Right kidney (tissue), 1 donor: Measurements from ENCODE around the gene DLGAP4.

ENCODE experiments used
- DNase-seq: peaks from one replicate; pipeline ENCODE4 v3.0.0-alpha.2; 2016

DLGAP4 gene

GRCh38 chr20:36353740-36354139 lies 47.6 kb downstream of the DLGAP4 start:
- no peak for DNase-seq

- no peak for DNase-seq
Observed at GRCh38 chr20:36355469-36356171, 49.5 kb downstream of the DLGAP4 start.

- DNase-seq, result no peak
Observed at GRCh38 chr20:36359668-36360406, 53.7 kb downstream of the DLGAP4 start.

- no peak for DNase-seq
Observed at GRCh38 chr20:36360429-36360828, 54.3 kb downstream of the DLGAP4 start.

- DNase-seq, result no peak
Observed at GRCh38 chr20:36361406-36361805, 55.3 kb downstream of the DLGAP4 start.

- no peak for DNase-seq
Observed at GRCh38 chr20:36362261-36362660, 56.1 kb downstream of the DLGAP4 start.

GRCh38 chr20:36362978-36363713 lies 57.0 kb downstream of the DLGAP4 start:
- DNase-seq, result no peak

- no peak for DNase-seq
Observed at GRCh38 chr20:36364506-36364905, 58.4 kb downstream of the DLGAP4 start.

- DNase-seq, result no peak
Observed at GRCh38 chr20:36366623-36367369, 60.7 kb downstream of the DLGAP4 start.

GRCh38 chr20:36367370-36367745 lies 61.2 kb downstream of the DLGAP4 start:
- DNase-seq, result no peak

- DNase-seq, result no peak
Observed at GRCh38 chr20:36367907-36368799, 62.0 kb downstream of the DLGAP4 start.

GRCh38 chr20:36368869-36369268 lies 62.7 kb downstream of the DLGAP4 start:
- DNase-seq, result no peak

- DNase-seq, result no peak
Observed at GRCh38 chr20:36369739-36370138, 63.6 kb downstream of the DLGAP4 start.

GRCh38 chr20:36370991-36371790 lies 65.1 kb downstream of the DLGAP4 start:
- DNase-seq, result no peak

- DNase-seq, result no peak
Observed at GRCh38 chr20:36372666-36373065, 66.5 kb downstream of the DLGAP4 start.

GRCh38 chr20:36373089-36373488 lies 67.0 kb downstream of the DLGAP4 start:
- DNase-seq, result no peak

GRCh38 chr20:36374995-36375394 lies 68.9 kb downstream of the DLGAP4 start:
- DNase-seq, result no peak

GRCh38 chr20:36377348-36378326 lies 71.5 kb downstream of the DLGAP4 start:
- DNase-seq, result no peak

- DNase-seq, result no peak
Observed at GRCh38 chr20:36378686-36379085, 72.5 kb downstream of the DLGAP4 start.
